HCT116 (cell line): ENCODE data around the gene SHISA7. TPM values are rescaled to one million over a fixed set of nuclear protein-coding genes. Genes with fewer than 3 reads are reported as not detected.

ENCODE experiments used
- ATAC-seq: fragments of 200-7000 bp; cut with Tn5 transposase; 2 replicates; pipeline ENCODE4 v1.9.1; 2020; ENCODE audit warnings: mild to moderate bottlenecking, moderate library complexity
- BruUV-seq: library from RNA; stranded (reverse); fragments of 400-500 nt; replicated peaks from 2 replicates; lab custom pipeline; 2021; lab: Mats Ljungman, UMichigan
- CTCF ChIA-PET: fragments of 300-600 bp; sonication (Branson Sonifier 250); formaldehyde crosslinking; loops from one replicate; lab custom pipeline; 2021; ENCODE audit warnings: antibody characterized with exemption; lab: Charles Lee
- POLR2A ChIA-PET: fragments of 300-600, 350-600 bp; sonication (Branson Sonifier 250); formaldehyde crosslinking; loops from one replicate; lab custom pipeline; 2021; ENCODE audit warnings: antibody characterized with exemption; lab: Charles Lee
- RAD21 ChIA-PET, 2 experiments: fragments of 300-600 bp; sonication (Branson Sonifier 250); formaldehyde crosslinking; loops; one replicate each; lab custom pipeline; 2023; ENCODE audit warnings: low total read pairs in 2 of 2; ENCODE audit not compliant: uncharacterized antibody in 2 of 2, unreplicated experiment in 2 of 2, low non-redundant PET in 1 of 2; lab: Charles Lee
- DNase-seq: peaks from one replicate; pipeline ENCODE4 v3.0.0-alpha.2; 2010; ENCODE audit warnings: low read depth, low spot score
- H2AFZ ChIP-seq: fragments of 200-600 bp; shearing (Covaris generic), sonication (generic); 2 replicates; pipeline ENCODE4 v1.6.1; 2017; ENCODE audit warnings: low read depth, mixed run types, mixed read lengths, antibody characterized with exemption, low read length; ENCODE audit not compliant: poor library complexity, severe bottlenecking
- H3K27ac ChIP-seq: 2 replicates; pipeline ENCODE4 v1.5.1; 2012; ENCODE audit warnings: low read depth, low read length
- H3K27me3 ChIP-seq: fragments of 200-600 bp; sonication (generic); 2 replicates; pipeline ENCODE4 v1.6.1; 2016; ENCODE audit warnings: mixed run types, low read length, mixed read lengths; ENCODE audit not compliant: insufficient read depth
- H3K36me3 ChIP-seq, 2 experiments: fragments of 200-500 bp in 1 of 2; fragments of 200-600 bp in 1 of 2; sonication (Bioruptor generic) in 1 of 2; sonication (generic) in 1 of 2; 2 replicates each; pipeline versions ENCODE4 v1.5.1 to v1.6.1; 2014 to 2016; ENCODE audit warnings: low read length in 2 of 2, inconsistent platforms in 1 of 2, mixed read lengths in 1 of 2, mixed run types in 1 of 2; ENCODE audit not compliant: insufficient read depth in 2 of 2, control insufficient read depth in 1 of 2
- H3K4me1 ChIP-seq, 2 experiments: fragments of 200-600 bp in 1 of 2; sonication (generic) in 1 of 2; 2 replicates each; pipeline versions ENCODE4 v1.5.1 to v1.6.1; 2012 to 2017; ENCODE audit warnings: low read length in 2 of 2, inconsistent platforms in 1 of 2, mild to moderate bottlenecking in 1 of 2, mixed read lengths in 1 of 2, mixed run types in 1 of 2, moderate library complexity in 1 of 2; ENCODE audit not compliant: insufficient read depth in 2 of 2, control insufficient read depth in 1 of 2
- H3K4me2 ChIP-seq: fragments of 200-600 bp; sonication (generic); 2 replicates; pipeline ENCODE4 v1.6.1; 2017; ENCODE audit warnings: mixed run types, low read length, mixed read lengths
- H3K4me3 ChIP-seq, 2 experiments: fragments of 200-600 bp in 1 of 2; sonication (generic) in 1 of 2; replicated peaks in 1 of 2; 2 replicates each; pipeline ENCODE4 v1.5.1; 2011 to 2016; ENCODE audit warnings: low read length in 2 of 2, control low read depth in 1 of 2, low read depth in 1 of 2, mild to moderate bottlenecking in 1 of 2, mixed read lengths in 1 of 2, mixed run types in 1 of 2
- H3K79me2 ChIP-seq: fragments of 200-600 bp; sonication (generic); 2 replicates; pipeline ENCODE4 v1.6.1; 2017; ENCODE audit warnings: mild to moderate bottlenecking, mixed run types, low read length, moderate library complexity, mixed read lengths; ENCODE audit not compliant: insufficient read depth
- H3K9ac ChIP-seq: fragments of 200-600 bp; sonication (generic); 2 replicates; pipeline ENCODE4 v1.6.1; 2016; ENCODE audit warnings: low read length, mixed read lengths
- H3K9me2 ChIP-seq: fragments of 200-600 bp; sonication (generic), shearing (Covaris generic); 2 replicates; pipeline ENCODE4 v1.6.1; 2017; ENCODE audit warnings: mixed run types, mild to moderate bottlenecking, moderate library complexity; ENCODE audit not compliant: insufficient read depth
- H3K9me3 ChIP-seq, 2 experiments: fragments of 200-500 bp in 1 of 2; fragments of 200-600 bp in 1 of 2; sonication (Bioruptor generic) in 1 of 2; sonication (generic) in 1 of 2; 2 replicates each; pipeline ENCODE4 v1.6.1; 2014 to 2017; ENCODE audit warnings: low read length in 2 of 2, mixed read lengths in 2 of 2, inconsistent platforms in 1 of 2, low read depth in 1 of 2, mild to moderate bottlenecking in 1 of 2, mixed run types in 1 of 2, moderate library complexity in 1 of 2; ENCODE audit not compliant: control insufficient read depth in 1 of 2, insufficient read depth in 1 of 2
- H4K20me1 ChIP-seq: fragments of 200-600 bp; sonication (generic), shearing (Covaris generic); 2 replicates; pipeline ENCODE4 v1.6.1; 2017; ENCODE audit warnings: mixed run types, mild to moderate bottlenecking, moderate library complexity; ENCODE audit not compliant: insufficient read depth
- CBX3 ChIP-seq: IDR thresholded peaks from 2 replicates; pipeline ENCODE4 v1.6.1; 2012; ENCODE audit warnings: low read depth
- CEBPB ChIP-seq: IDR thresholded peaks from 2 replicates; pipeline ENCODE4 v1.6.1; 2012; ENCODE audit warnings: low read depth
- CTCF ChIP-seq, 3 experiments: fragments of 200-600 bp in 1 of 3; sonication (generic) in 1 of 3; IDR thresholded peaks in 2 of 3; conservative IDR thresholded peaks in 1 of 3; 2 replicates each; pipeline ENCODE4 v1.5.1; 2012 to 2017; ENCODE audit warnings: low read depth in 2 of 3, low read length in 2 of 3, antibody characterized with exemption in 1 of 3, borderline replicate concordance in 1 of 3, control low read depth in 1 of 3, mild to moderate bottlenecking in 1 of 3, mixed read lengths in 1 of 3, mixed run types in 1 of 3, moderate library complexity in 1 of 3; ENCODE audit not compliant: insufficient read depth in 1 of 3
- EGR1 ChIP-seq: IDR thresholded peaks from 2 replicates; pipeline ENCODE4 v1.6.1; 2012; ENCODE audit warnings: low read depth
- EZH2 ChIP-seq: fragments of 200-600 bp; sonication (generic); IDR thresholded peaks from 2 replicates; pipeline ENCODE4 v1.6.1; 2017; ENCODE audit warnings: antibody characterized with exemption, mixed run types
- EZH2phosphoT487 ChIP-seq: fragments of 200-600 bp; IDR thresholded peaks from 2 replicates; pipeline ENCODE4 v1.6.1; 2018; ENCODE audit warnings: antibody characterized with exemption, borderline replicate concordance
- MAX ChIP-seq: IDR thresholded peaks from 2 replicates; pipeline ENCODE4 v1.6.1; 2012
- POLR2A ChIP-seq: IDR thresholded peaks from 2 replicates; pipeline ENCODE4 v1.7.0; 2011; ENCODE audit warnings: borderline replicate concordance; ENCODE audit not compliant: insufficient read depth, insufficient read length; ENCODE audit errors: extremely low read depth
- POLR2AphosphoS5 ChIP-seq: IDR thresholded peaks from 2 replicates; pipeline ENCODE4 v1.6.1; 2011; ENCODE audit warnings: mild to moderate bottlenecking, low read depth, low read length, moderate library complexity
- RAD21 ChIP-seq: IDR thresholded peaks from 2 replicates; pipeline ENCODE4 v1.6.1; 2012; ENCODE audit warnings: low read depth, mild to moderate bottlenecking
- SP1 ChIP-seq: IDR thresholded peaks from 2 replicates; pipeline ENCODE4 v1.6.1; 2012; ENCODE audit warnings: low read depth
- TCF7L2 ChIP-seq: IDR thresholded peaks from 2 replicates; pipeline ENCODE4 v1.7.0; 2011; ENCODE audit warnings: borderline replicate concordance, inconsistent platforms; ENCODE audit not compliant: insufficient read depth, insufficient read length; ENCODE audit errors: extremely low read depth
- YY1 ChIP-seq: IDR thresholded peaks from 2 replicates; pipeline ENCODE4 v1.6.1; 2011; ENCODE audit warnings: low read length, low read depth, moderate library complexity, mild to moderate bottlenecking; ENCODE audit not compliant: insufficient replicate concordance; ENCODE audit errors: extremely low read depth
- ZBTB33 ChIP-seq: IDR thresholded peaks from 2 replicates; pipeline ENCODE4 v1.6.1; 2011; ENCODE audit warnings: mild to moderate bottlenecking, low read length, moderate library complexity; ENCODE audit not compliant: insufficient replicate concordance; ENCODE audit errors: extremely low read depth
- ZFX ChIP-seq: fragments of 450-650 bp; IDR thresholded peaks from 2 replicates; pipeline ENCODE4 v1.6.1; 2017
- ZNF274 ChIP-seq: fragments of 200-500 bp; sonication (Bioruptor generic); IDR thresholded peaks from 2 replicates; pipeline ENCODE4 v1.6.1; 2014; ENCODE audit warnings: mild to moderate bottlenecking, low read depth, low read length, inconsistent platforms
- intact Hi-C: fragments of 100-400 bp; cut with micrococcal nuclease; formaldehyde crosslinking; loops from 2 replicates; pipeline ENCODE4 v1.10.0; 2022
- total RNA-seq: library from RNA; stranded (reverse); gene quantifications from one replicate; pipeline ENCODE4 v1.2.1, GENCODE V29; 2021; ENCODE audit not compliant: unreplicated experiment

SHISA7 gene
- total RNA-seq, 1 experiment from 2014 or later, result not detected

- H3K9me2 ChIP-seq, result no peaks in the 10 kb centered on the region
- H3K4me3 ChIP-seq, result no peak overlapping the region
- no peaks in the 10 kb centered on the region for H4K20me1 ChIP-seq
- peak overlapping the region; percentile 40 for H3K4me2 ChIP-seq
- DNase-seq (no peak), ATAC-seq (peak; percentile 72)
- POLR2A ChIA-PET, result no interaction called here
- intact Hi-C loops, result loop anchor here (10.0 kb wide), 1 partner anchor 227 kb away; no protein-coding TSS in a partner anchor
- H2AFZ ChIP-seq, result no peak overlapping the region
- H3K79me2 ChIP-seq, result no peaks in the 10 kb centered on the region
- no TSS peak for BruUV-seq
- no peak overlapping the region for H3K27ac ChIP-seq
- H3K27me3 ChIP-seq, result peaks cover 19% of the 10 kb centered on the region; the same call in 1 of the 2 replicates
- CTCF ChIA-PET, result no interaction called here
- H3K36me3 ChIP-seq, result no peaks in the 10 kb centered on the region
- no peak overlapping the region for H3K9ac ChIP-seq
- H3K9me3 ChIP-seq, result no peaks in the 10 kb centered on the region
- peaks cover 0 to 10% of the 10 kb centered on the region in 2 experiments; a peak in 2 of 4 replicates for H3K4me1 ChIP-seq
- TF ChIP-seq EZH2phosphoT487 (no peak), MAX (peak; percentile 58; the same call in 1 of the 2 replicates)
- RAD21 ChIA-PET, result no interaction called here
These were observed 1.3 kb downstream of the SHISA7 start for GRCh38 chr19:55441692-55442321.

GRCh38 chr19:55441319-55441691 is 1.8 kb downstream of the SHISA7 start:
- Histone ChIP-seq H3K9me2 (no peaks in the 10 kb centered on the region), H3K4me2 (peak overlapping the region; percentile 40; the same call in 1 of the 2 replicates), H4K20me1 (no peaks in the 10 kb centered on the region)
- ChIA-PET POLR2A (no interaction called here), CTCF (no interaction called here)
- TF ChIP-seq MAX (no peak), ZNF274 (no peak), RAD21 (no peak), POLR2A (no peak), CBX3 (no peak), ZBTB33 (no peak), POLR2AphosphoS5 (no peak), EZH2 (no peak), EGR1 (no peak), TCF7L2 (no peak), CEBPB (no peak), YY1 (no peak), SP1 (no peak), CTCF (IDR thresholded peaks at IDR 0.05 in 2 of 3, conservative IDR thresholded peaks at IDR 0.05 in 1 of 3; ENCODE audit: borderline replicate concordance in 1 of 3, insufficient read depth in 1 of 3, low read depth in 2 of 3, low read length in 2 of 3) (no peak), ZFX (no peak)
- TF ChIP-seq, all 23 proteins: peak for 0
- ATAC-seq, result no peak
- Histone ChIP-seq H3K9ac (no peak overlapping the region), H3K27ac (no peak overlapping the region), H2AFZ (no peak overlapping the region), H3K4me1 (peaks cover 0 to 10% of the 10 kb centered on the region in 2 experiments; a peak in 2 of 4 replicates), H3K79me2 (no peaks in the 10 kb centered on the region), H3K27me3 (peaks cover 19% of the 10 kb centered on the region; the same call in 1 of the 2 replicates), H3K4me3 (no peak overlapping the region), H3K36me3 (no peaks in the 10 kb centered on the region), H3K9me3 (no peaks in the 10 kb centered on the region)
- DNase-seq, result no peak
- no TSS peak for BruUV-seq
- intact Hi-C loops, result loop anchor here (10.0 kb wide), 1 partner anchor 227 kb away; no protein-coding TSS in a partner anchor
- RAD21 ChIA-PET, result no interaction called here
